GM12878 (cell line): ENCODE measurements around the gene ZNF566. TPM values are rescaled to one million over a fixed set of nuclear protein-coding genes. Genes with fewer than 3 reads are reported as not detected.

ENCODE experiments used
- ATAC-seq: fragments of 200-7000 bp; cut with Tn5 transposase; 3 replicates; pipeline ENCODE4 v1.9.1; 2020; ENCODE audit warnings: mild to moderate bottlenecking, moderate library complexity
- BruUV-seq: library from RNA; stranded (reverse); fragments of 400-500 nt; replicated peaks from 2 replicates; lab custom pipeline; 2021; lab: Mats Ljungman, UMichigan
- CTCF ChIA-PET: fragments of 300-600 bp; sonication (Branson Sonifier 250); formaldehyde crosslinking; extraction: SDS; loops from one replicate; lab custom pipeline; 2021; ENCODE audit warnings: inconsistent platforms; lab: Yijun Ruan, JAX
- POLR2A ChIA-PET: fragments of 350-600 bp; formaldehyde crosslinking; extraction: SDS; loops from one replicate; lab custom pipeline; 2021; ENCODE audit warnings: inconsistent platforms; lab: Charles Lee
- RAD21 ChIA-PET: fragments of 300-600 bp; sonication (Branson Sonifier 250); formaldehyde crosslinking; loops from one replicate; lab custom pipeline; 2023; ENCODE audit warnings: antibody characterized with exemption; ENCODE audit not compliant: unreplicated experiment; lab: Charles Lee
- SMC1A ChIA-PET: fragments of 300-600 bp; sonication (Branson Sonifier 250); formaldehyde crosslinking; loops from one replicate; lab custom pipeline; 2023; ENCODE audit not compliant: unreplicated experiment, uncharacterized antibody; lab: Charles Lee
- DNase-seq: peaks from one replicate; pipeline ENCODE4 v3.0.0-alpha.2; 2011; ENCODE audit warnings: low read depth, low spot score
- FAIRE-seq: peaks from 3 replicates; lab custom pipeline; 2011; peaks lifted over from hg19 to GRCh38; lab: Jason Lieb, UNC
- H2AFZ ChIP-seq: 2 replicates; pipeline ENCODE4 v1.6.0; 2011; ENCODE audit warnings: low read depth, low read length, control low read depth; ENCODE audit not compliant: control insufficient read depth
- H3K27ac ChIP-seq: 2 replicates; pipeline ENCODE4 v1.5.1; 2011; ENCODE audit warnings: control low read depth; ENCODE audit not compliant: control insufficient read depth, insufficient read depth
- H3K27me3 ChIP-seq, 2 experiments: replicated peaks in 1 of 2; 2 replicates each; pipeline versions ENCODE4 v1.6.0 to v1.6.1; 2011; ENCODE audit warnings: low read length in 1 of 2; ENCODE audit not compliant: control insufficient read depth in 2 of 2, insufficient read depth in 2 of 2
- H3K36me3 ChIP-seq, 2 experiments: 2 replicates each; pipeline ENCODE4 v1.5.1; 2011; ENCODE audit warnings: low read length in 1 of 2; ENCODE audit not compliant: control insufficient read depth in 2 of 2, insufficient read depth in 2 of 2
- H3K4me1 ChIP-seq: 2 replicates; pipeline ENCODE4 v1.6.1; 2011; ENCODE audit warnings: mild to moderate bottlenecking, low read length, moderate library complexity, mixed read lengths; ENCODE audit not compliant: control insufficient read depth, insufficient read depth
- H3K4me2 ChIP-seq: 2 replicates; pipeline ENCODE4 v1.6.0; 2011; ENCODE audit warnings: control low read depth; ENCODE audit not compliant: control insufficient read depth, insufficient read depth
- H3K4me3 ChIP-seq: fragments of 200-600 bp; sonication (generic); 2 replicates; pipeline ENCODE4 v1.5.1; 2016
- H3K79me2 ChIP-seq: 2 replicates; pipeline ENCODE4 v1.6.0; 2011; ENCODE audit warnings: low read length; ENCODE audit not compliant: control insufficient read depth, insufficient read depth
- H3K9ac ChIP-seq: 2 replicates; pipeline ENCODE4 v1.8.0; 2011; ENCODE audit warnings: low read length, control low read depth, mixed read lengths; ENCODE audit not compliant: control insufficient read depth, insufficient read depth
- H3K9me3 ChIP-seq: replicated peaks from 3 replicates; pipeline ENCODE4 v1.5.1; 2011; ENCODE audit warnings: mild to moderate bottlenecking, low read length; ENCODE audit not compliant: control insufficient read depth, insufficient read depth
- H4K20me1 ChIP-seq: 2 replicates; pipeline ENCODE4 v1.6.0; 2011; ENCODE audit not compliant: control insufficient read depth, insufficient read depth
- BACH1 ChIP-seq: fragments of 450-650 bp; IDR thresholded peaks from 2 replicates; pipeline ENCODE4 v1.6.1; 2017; ENCODE audit warnings: mild to moderate bottlenecking, borderline replicate concordance
- CEBPB ChIP-seq, 2 experiments: fragments of 150-350 bp in 1 of 2; IDR thresholded peaks; 2 replicates each; pipeline ENCODE4 v1.6.1; 2012 to 2014; ENCODE audit warnings: low read depth in 2 of 2, low read length in 2 of 2, borderline replicate concordance in 1 of 2, inconsistent platforms in 1 of 2
- CREM ChIP-seq: IDR thresholded peaks from 2 replicates; pipeline ENCODE4 v1.6.1; 2014; ENCODE audit warnings: antibody characterized with exemption, low read depth
- FOXK2 ChIP-seq: fragments of 450-650 bp; IDR thresholded peaks from 2 replicates; pipeline ENCODE4 v1.6.1; 2017; ENCODE audit warnings: mild to moderate bottlenecking, moderate library complexity
- FOXM1 ChIP-seq: IDR thresholded peaks from 2 replicates; pipeline ENCODE4 v1.6.1; 2012; ENCODE audit warnings: low read depth, mild to moderate bottlenecking, inconsistent platforms, low read length, moderate library complexity
- HDGF ChIP-seq: fragments of 450-650 bp; IDR thresholded peaks from 2 replicates; pipeline ENCODE4 v1.6.1; 2016; ENCODE audit warnings: antibody characterized with exemption
- NR2C2 ChIP-seq: IDR thresholded peaks from 2 replicates; pipeline ENCODE4 v1.6.1; 2011; ENCODE audit warnings: borderline replicate concordance, low read depth; ENCODE audit not compliant: control insufficient read depth, insufficient read length
- NR2F1 ChIP-seq: fragments of 450-650 bp; conservative IDR thresholded peaks from 2 replicates; pipeline ENCODE4 v1.6.1; 2017; ENCODE audit warnings: mild to moderate bottlenecking
- RAD21 ChIP-seq: IDR thresholded peaks from 2 replicates; pipeline ENCODE4 v1.6.1; 2011; ENCODE audit warnings: mild to moderate bottlenecking, low read depth, low read length, moderate library complexity; ENCODE audit not compliant: insufficient read depth
- TBL1XR1 ChIP-seq: IDR thresholded peaks from 2 replicates; pipeline ENCODE4 v1.6.1; 2012; ENCODE audit warnings: low read depth, low read length, improper control_type of control experiment
- USF1 ChIP-seq: IDR thresholded peaks from 2 replicates; pipeline ENCODE4 v1.6.1; 2011; ENCODE audit warnings: borderline replicate concordance, low read depth, mild to moderate bottlenecking, moderate library complexity, mixed read lengths, low read length; ENCODE audit not compliant: insufficient read depth; ENCODE audit errors: extremely low read length
- YBX1 ChIP-seq: fragments of 450-650 bp; IDR thresholded peaks from 2 replicates; pipeline ENCODE4 v1.6.1; 2016; ENCODE audit warnings: antibody characterized with exemption
- WGBS: methylation state at CpG from one replicate; pipeline ENCODE4 v1.1.6; 2016; ENCODE audit warnings: low lambda C conversion rate; ENCODE audit not compliant: insufficient replicate concordance, insufficient coverage; ENCODE audit errors: missing lambda C conversion rate; 5-methylcytosine and 5-hydroxymethylcytosine counted together
- in situ Hi-C: fragments of 300-500 bp; cut with MboI; formaldehyde crosslinking; loops from 9 replicates; pipeline ENCODE4 v1.14.3; 2018; ENCODE audit warnings: mixed read lengths
- intact Hi-C: fragments of 100-400 bp; cut with micrococcal nuclease; formaldehyde crosslinking; loops from one replicate; pipeline ENCODE4 v1.14.2; 2022; ENCODE audit not compliant: unreplicated experiment
- polyA plus RNA-seq, 11 experiments: library from polyadenylated mRNA; depleted of rRNA in 4 of 11; unstranded in 6 of 11; stranded (reverse) in 5 of 11; fragments of >200 nt; fragmentation: Nextera tagmentation in 4 of 11; fragmentation: Illumina TruSeq in 1 of 11; extraction: Ambion mirVana in 4 of 11; extraction: Trizol in 1 of 11; gene quantifications; 1 replicate in 1 of 11; 2 replicates in 10 of 11; pipeline versions ENCODE4 v1.2.1 to v1.2.3, GENCODE V29; 2011 to 2016; ENCODE audit warnings: inconsistent platforms in 2 of 11, missing spikeins in 2 of 11, low read depth in 1 of 11
- total RNA-seq, 4 experiments: library from RNA; depleted of rRNA in 3 of 4; stranded (reverse); fragments of >200 nt in 3 of 4; fragmentation: Illumina TruSeq in 1 of 4; extraction: Trizol in 1 of 4; gene quantifications; 2 replicates each; pipeline versions ENCODE4 v1.2.1 to v1.2.3, GENCODE V29; 2013 to 2021
- TF ChIP-seq, protein P1 (sequence below): fragments of 450-650 bp; IDR thresholded peaks from 2 replicates; pipeline ENCODE4 v1.6.1; 2016; ENCODE audit warnings: mild to moderate bottlenecking
- TF ChIP-seq, protein P2 (sequence below): fragments of 450-650 bp; IDR thresholded peaks from 2 replicates; pipeline ENCODE4 v1.6.1; 2017; ENCODE audit warnings: mild to moderate bottlenecking, moderate library complexity

The ZNF566 gene
- total and polyA plus RNA-seq, 10 of the 15 experiments (the other 5 are each of a cell fraction or from before 2014, with no cell fraction given), result 2.5 to 5.8 (median 3.9) TPM

DNA sequence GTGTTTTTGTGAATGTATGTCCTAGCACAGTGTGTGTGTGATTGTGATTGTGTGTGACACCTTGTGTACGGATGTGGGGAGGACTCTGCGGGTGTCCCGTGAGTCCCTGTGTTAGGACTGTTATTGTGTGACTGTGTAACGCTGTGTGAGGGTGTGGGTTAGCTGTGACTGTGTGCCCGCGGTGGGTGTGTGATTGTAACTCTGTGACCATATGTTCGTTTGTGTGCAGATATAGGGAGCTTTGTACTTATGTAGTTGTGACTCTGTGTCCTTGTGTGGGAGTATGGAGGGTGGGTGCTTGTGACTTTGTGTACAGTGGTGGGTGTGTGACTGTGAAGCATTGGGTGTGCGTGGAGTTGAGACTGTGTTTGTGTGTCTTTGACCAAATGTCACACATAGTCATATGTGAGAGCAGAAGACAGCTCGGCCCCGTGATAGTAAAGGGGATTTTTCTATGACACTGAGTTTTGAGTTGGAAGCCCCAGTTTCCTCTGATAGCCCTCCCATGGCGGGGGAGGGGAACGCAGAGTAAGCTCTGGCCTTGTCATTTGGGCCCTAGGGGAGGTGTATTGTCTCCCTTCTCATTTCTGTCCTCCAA, 39.7 kb upstream of the ZNF566 start (continued):
- peak; percentile 95; the same call in 1 of the 2 replicates for TF ChIP-seq HDGF
- no peak; the same call in 1 of the 2 replicates for TF ChIP-seq BACH1
- TF ChIP-seq FOXK2, result 0 out of 2 replicates have a peak, but pooled peaks have one; percentile 16
- TF ChIP-seq, protein P1, sequence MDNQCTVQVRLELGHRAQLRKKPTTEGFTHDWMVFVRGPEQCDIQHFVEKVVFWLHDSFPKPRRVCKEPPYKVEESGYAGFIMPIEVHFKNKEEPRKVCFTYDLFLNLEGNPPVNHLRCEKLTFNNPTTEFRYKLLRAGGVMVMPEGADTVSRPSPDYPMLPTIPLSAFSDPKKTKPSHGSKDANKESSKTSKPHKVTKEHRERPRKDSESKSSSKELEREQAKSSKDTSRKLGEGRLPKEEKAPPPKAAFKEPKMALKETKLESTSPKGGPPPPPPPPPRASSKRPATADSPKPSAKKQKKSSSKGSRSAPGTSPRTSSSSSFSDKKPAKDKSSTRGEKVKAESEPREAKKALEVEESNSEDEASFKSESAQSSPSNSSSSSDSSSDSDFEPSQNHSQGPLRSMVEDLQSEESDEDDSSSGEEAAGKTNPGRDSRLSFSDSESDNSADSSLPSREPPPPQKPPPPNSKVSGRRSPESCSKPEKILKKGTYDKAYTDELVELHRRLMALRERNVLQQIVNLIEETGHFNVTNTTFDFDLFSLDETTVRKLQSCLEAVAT, result peak; percentile 21; the same call in 1 of the 2 replicates

- H3K4me3 ChIP-seq, result peak within 1 kb of the TSS; percentile 76
- H2AFZ ChIP-seq, result peak within 1 kb of the TSS; percentile 95
- peak; percentile 93 for ATAC-seq
- H3K79me2 ChIP-seq, result peaks cover 17% of the 10 kb centered on the region
- ChIA-PET RAD21 (interaction anchor here (0.6 to 1.2 kb wide), 2 partner anchors 45 to 244 kb away, joined by 3 to 4 read pairs; partner anchors contain the start of genes ZNF529 and ZNF850), CTCF (interaction anchor here (1.3 to 2.2 kb wide), 2 partner anchors 37 to 39 kb away, joined by 3 to 6 read pairs; partner anchors contain the start of gene ZNF566), POLR2A (interaction anchor here (0.6 to 2.3 kb wide), 5 partner anchors 39 to 322 kb away, joined by 3 to 9 read pairs (median 5); partner anchors contain the start of genes ZNF345, ZNF529 and ZNF566), SMC1A (interaction anchor here (0.7 to 1.7 kb wide), 7 partner anchors 15 to 321 kb away, joined by 3 to 5 read pairs (median 3); partner anchors contain the start of genes ZFP14, ZNF382 and ZNF529)
- peak; percentile 79 for DNase-seq
- no peaks in the 10 kb centered on the region for H3K36me3 ChIP-seq
- H3K27ac ChIP-seq, result peak within 1 kb of the TSS; percentile 83
- in situ Hi-C loops, result no loop called here
- H3K27me3 ChIP-seq, result no peaks in the 10 kb centered on the region
- intact Hi-C loops, result loop anchor here (1.0 to 5.0 kb wide), 3 partner anchors 36 to 244 kb away; partner anchors contain the start of genes ZNF529 and ZNF850
- no TSS peak for BruUV-seq
- H3K4me2 ChIP-seq, result peak within 1 kb of the TSS; percentile 72
- peak; percentile 93 for FAIRE-seq
- WGBS, result 1% methylated on average over 36 of the region's 55 CpGs
- no peaks in the 10 kb centered on the region for H4K20me1 ChIP-seq
- peaks cover 13% of the 10 kb centered on the region for H3K9me3 ChIP-seq
- H3K9ac ChIP-seq, result peak within 1 kb of the TSS; percentile 85
- H3K4me1 ChIP-seq, result no peaks in the 10 kb centered on the region
- TF ChIP-seq USF1 (no peak), YBX1 (no peak), CEBPB (IDR thresholded peaks at IDR 0.05; ENCODE audit: borderline replicate concordance in 1 of 2, low read depth in 2 of 2, low read length in 2 of 2) (no peak; a peak in 1 of 4 replicates), CREM (peak; percentile 91), RAD21 (no peak), TBL1XR1 (0 out of 2 replicates have a peak, but pooled peaks have one; percentile 5), NR2C2 (no peak), FOXM1 (no peak), NR2F1 (peak; percentile 51; the same call in 1 of the 2 replicates)
- TF ChIP-seq, protein P2, sequence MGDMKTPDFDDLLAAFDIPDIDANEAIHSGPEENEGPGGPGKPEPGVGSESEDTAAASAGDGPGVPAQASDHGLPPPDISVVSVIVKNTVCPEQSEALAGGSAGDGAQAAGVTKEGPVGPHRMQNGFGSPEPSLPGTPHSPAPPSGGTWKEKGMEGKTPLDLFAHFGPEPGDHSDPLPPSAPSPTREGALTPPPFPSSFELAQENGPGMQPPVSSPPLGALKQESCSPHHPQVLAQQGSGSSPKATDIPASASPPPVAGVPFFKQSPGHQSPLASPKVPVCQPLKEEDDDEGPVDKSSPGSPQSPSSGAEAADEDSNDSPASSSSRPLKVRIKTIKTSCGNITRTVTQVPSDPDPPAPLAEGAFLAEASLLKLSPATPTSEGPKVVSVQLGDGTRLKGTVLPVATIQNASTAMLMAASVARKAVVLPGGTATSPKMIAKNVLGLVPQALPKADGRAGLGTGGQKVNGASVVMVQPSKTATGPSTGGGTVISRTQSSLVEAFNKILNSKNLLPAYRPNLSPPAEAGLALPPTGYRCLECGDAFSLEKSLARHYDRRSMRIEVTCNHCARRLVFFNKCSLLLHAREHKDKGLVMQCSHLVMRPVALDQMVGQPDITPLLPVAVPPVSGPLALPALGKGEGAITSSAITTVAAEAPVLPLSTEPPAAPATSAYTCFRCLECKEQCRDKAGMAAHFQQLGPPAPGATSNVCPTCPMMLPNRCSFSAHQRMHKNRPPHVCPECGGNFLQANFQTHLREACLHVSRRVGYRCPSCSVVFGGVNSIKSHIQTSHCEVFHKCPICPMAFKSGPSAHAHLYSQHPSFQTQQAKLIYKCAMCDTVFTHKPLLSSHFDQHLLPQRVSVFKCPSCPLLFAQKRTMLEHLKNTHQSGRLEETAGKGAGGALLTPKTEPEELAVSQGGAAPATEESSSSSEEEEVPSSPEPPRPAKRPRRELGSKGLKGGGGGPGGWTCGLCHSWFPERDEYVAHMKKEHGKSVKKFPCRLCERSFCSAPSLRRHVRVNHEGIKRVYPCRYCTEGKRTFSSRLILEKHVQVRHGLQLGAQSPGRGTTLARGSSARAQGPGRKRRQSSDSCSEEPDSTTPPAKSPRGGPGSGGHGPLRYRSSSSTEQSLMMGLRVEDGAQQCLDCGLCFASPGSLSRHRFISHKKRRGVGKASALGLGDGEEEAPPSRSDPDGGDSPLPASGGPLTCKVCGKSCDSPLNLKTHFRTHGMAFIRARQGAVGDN, result peak; percentile 41
These were observed 39.0 kb upstream of the ZNF566 start, which contains the start of gene ZNF260 for GRCh38 chr19:36528194-36528920. ZNF260 (minus strand) TSS chr19:36528271; CDS start chr19:36515238, 13,033 bp downstream.
